SHP77 treated with DMSO at 0.1 percent for 48 hours (cell line): Measurements from ENCODE around the gene TRAM2.

Experiments used
- DNase-seq: peaks from one replicate; lab custom pipeline; 2025; lab: John Stamatoyannopoulos, UW

TRAM2 gene

GRCh38 chr6:52527436-52527835 is 49.4 kb downstream of the TRAM2 start:
- no peak for DNase-seq

- DNase-seq: no peak
Measured at GRCh38 chr6:52526634-52527033, 50.2 kb downstream of the TRAM2 start.

- DNase-seq: no peak
Measured at GRCh38 chr6:52524918-52525317, 51.9 kb downstream of the TRAM2 start.

- DNase-seq: no peak
Measured at GRCh38 chr6:52523378-52524142, 53.3 kb downstream of the TRAM2 start.

- no peak for DNase-seq
Measured at GRCh38 chr6:52522655-52523054, 54.2 kb downstream of the TRAM2 start.

- no peak for DNase-seq
Measured at GRCh38 chr6:52522151-52522626, 54.7 kb downstream of the TRAM2 start.

GRCh38 chr6:52519618-52520017 is 57.2 kb downstream of the TRAM2 start:
- DNase-seq: no peak

- no peak for DNase-seq
Measured at GRCh38 chr6:52518279-52518945, 58.4 kb downstream of the TRAM2 start.

GRCh38 chr6:52517502-52518278 is 59.2 kb downstream of the TRAM2 start:
- peak; percentile 28 for DNase-seq

GRCh38 chr6:52516943-52517342 is 59.9 kb downstream of the TRAM2 start:
- DNase-seq: no peak

- no peak for DNase-seq
Measured at GRCh38 chr6:52516269-52516668, 60.6 kb downstream of the TRAM2 start.

GRCh38 chr6:52515219-52515960 is 61.5 kb downstream of the TRAM2 start:
- no peak for DNase-seq

- DNase-seq: no peak
Measured at GRCh38 chr6:52514514-52514913, 62.3 kb downstream of the TRAM2 start.

- no peak for DNase-seq
Measured at GRCh38 chr6:52513896-52514295, 63.0 kb downstream of the TRAM2 start.

GRCh38 chr6:52513464-52513863 is 63.4 kb downstream of the TRAM2 start:
- DNase-seq: no peak

- no peak for DNase-seq
Measured at GRCh38 chr6:52512199-52512598, 64.7 kb downstream of the TRAM2 start.

GRCh38 chr6:52511572-52512151 is 65.2 kb downstream of the TRAM2 start:
- DNase-seq: no peak

- no peak for DNase-seq
Measured at GRCh38 chr6:52511163-52511562, 65.7 kb downstream of the TRAM2 start.

GRCh38 chr6:52510213-52510562 is 66.7 kb downstream of the TRAM2 start:
- no peak for DNase-seq

GRCh38 chr6:52509281-52510212 is 67.3 kb downstream of the TRAM2 start:
- DNase-seq: no peak
